Gastrocnemius medialis (tissue), 4 donors: Measurements from ENCODE around the gene PSMC5.

Source experiments
- CTCF ChIP-seq, 5 experiments: fragments of 450-650 bp in 3 of 5; fragments of 200-600 bp in 2 of 5; sonication (generic) in 2 of 5; IDR thresholded peaks in 4 of 5; conservative IDR thresholded peaks in 1 of 5; 1 replicate in 4 of 5; 2 replicates in 1 of 5; pipeline ENCODE4 v1.5.1; 2016 to 2019; ENCODE audit warnings: antibody characterized with exemption in 5 of 5, mild to moderate bottlenecking in 3 of 5, moderate library complexity in 3 of 5
- POLR2A ChIP-seq, 2 donors: fragments of 450-650 bp; IDR thresholded peaks; one replicate each; pipeline ENCODE4 v1.6.1; 2017; ENCODE audit warnings: antibody characterized with exemption in 2 of 2, mild to moderate bottlenecking in 2 of 2, moderate library complexity in 2 of 2

GRCh38 chr17:63831505-63831904, 4.3 kb downstream of the PSMC5 start:
- TF ChIP-seq CTCF (IDR thresholded peaks at IDR 0.05 in 4 of 5, conservative IDR thresholded peaks at IDR 0.05 in 1 of 5), result no peak
- no peak for TF ChIP-seq POLR2A (IDR thresholded peaks at IDR 0.05)
